DOHH2 (cell line): Measurements from ENCODE around the gene FOSB.

ENCODE experiments used
- H3F3A ChIP-seq: fragments of 200-600 bp; sonication (generic), shearing (Covaris generic); 2 replicates; pipeline ENCODE4 v1.6.0; 2016; ENCODE audit warnings: antibody characterized with exemption, mild to moderate bottlenecking; ENCODE audit not compliant: control insufficient read depth, insufficient read depth
- H3K27ac ChIP-seq: fragments of 200-600 bp; sonication (generic); 2 replicates; pipeline ENCODE4 v1.5.1; 2014; ENCODE audit warnings: low read depth, mild to moderate bottlenecking, low read length, moderate library complexity
- H3K27me3 ChIP-seq: fragments of 200-600 bp; sonication (generic); 2 replicates; pipeline ENCODE4 v1.6.1; 2014; ENCODE audit warnings: mild to moderate bottlenecking, low read length, mixed read lengths; ENCODE audit not compliant: control insufficient read depth
- H3K36me3 ChIP-seq: fragments of 200-600 bp; sonication (generic); 2 replicates; pipeline ENCODE4 v1.6.1; 2014; ENCODE audit warnings: mild to moderate bottlenecking, low read length, moderate library complexity, mixed read lengths; ENCODE audit not compliant: control insufficient read depth
- H3K4me1 ChIP-seq: fragments of 200-600 bp; sonication (generic); 2 replicates; pipeline ENCODE4 v1.6.1; 2014; ENCODE audit warnings: mild to moderate bottlenecking, low read length, mixed read lengths; ENCODE audit not compliant: control insufficient read depth
- H3K4me2 ChIP-seq: fragments of 200-600 bp; sonication (generic); 2 replicates; pipeline ENCODE4 v1.6.0; 2014; ENCODE audit warnings: mild to moderate bottlenecking, low read length, moderate library complexity
- H3K4me3 ChIP-seq: fragments of 200-600 bp; sonication (generic); 2 replicates; pipeline ENCODE4 v1.5.1; 2014; ENCODE audit warnings: mild to moderate bottlenecking, low read length, mixed read lengths
- H3K79me2 ChIP-seq: fragments of 200-600 bp; sonication (generic); 2 replicates; pipeline ENCODE4 v1.6.1; 2014; ENCODE audit warnings: mild to moderate bottlenecking, low read length, mixed read lengths; ENCODE audit not compliant: control insufficient read depth
- H3K9me2 ChIP-seq: fragments of 200-600 bp; sonication (generic); replicated peaks from 2 replicates; pipeline ENCODE4 v1.6.1; 2014; ENCODE audit warnings: mild to moderate bottlenecking, low read length, mixed read lengths; ENCODE audit not compliant: control insufficient read depth
- H3K9me3 ChIP-seq: fragments of 200-600 bp; sonication (generic); 2 replicates; pipeline ENCODE4 v1.6.1; 2014; ENCODE audit warnings: antibody characterized with exemption, low read length, mixed read lengths; ENCODE audit not compliant: control insufficient read depth, insufficient read depth
- H4K20me1 ChIP-seq: fragments of 200-600 bp; sonication (generic); 2 replicates; pipeline ENCODE4 v1.6.0; 2014; ENCODE audit warnings: low read depth, mild to moderate bottlenecking, antibody characterized with exemption, low read length, moderate library complexity; ENCODE audit not compliant: control insufficient read depth, insufficient read depth
- EZH2phosphoT487 ChIP-seq: fragments of 200-600 bp; sonication (generic); IDR thresholded peaks from 2 replicates; pipeline ENCODE4 v1.6.1; 2017; ENCODE audit warnings: borderline replicate concordance, mild to moderate bottlenecking, antibody characterized with exemption, low read length, moderate library complexity, mixed read lengths
- TF ChIP-seq, protein P1 (sequence below): fragments of 200-600 bp; sonication (generic); IDR thresholded peaks from one replicate; pipeline ENCODE4 v1.5.1; 2014; ENCODE audit warnings: antibody characterized with exemption, mild to moderate bottlenecking, low read depth, low read length; ENCODE audit not compliant: poor library complexity, severe bottlenecking

FOSB gene

DNA sequence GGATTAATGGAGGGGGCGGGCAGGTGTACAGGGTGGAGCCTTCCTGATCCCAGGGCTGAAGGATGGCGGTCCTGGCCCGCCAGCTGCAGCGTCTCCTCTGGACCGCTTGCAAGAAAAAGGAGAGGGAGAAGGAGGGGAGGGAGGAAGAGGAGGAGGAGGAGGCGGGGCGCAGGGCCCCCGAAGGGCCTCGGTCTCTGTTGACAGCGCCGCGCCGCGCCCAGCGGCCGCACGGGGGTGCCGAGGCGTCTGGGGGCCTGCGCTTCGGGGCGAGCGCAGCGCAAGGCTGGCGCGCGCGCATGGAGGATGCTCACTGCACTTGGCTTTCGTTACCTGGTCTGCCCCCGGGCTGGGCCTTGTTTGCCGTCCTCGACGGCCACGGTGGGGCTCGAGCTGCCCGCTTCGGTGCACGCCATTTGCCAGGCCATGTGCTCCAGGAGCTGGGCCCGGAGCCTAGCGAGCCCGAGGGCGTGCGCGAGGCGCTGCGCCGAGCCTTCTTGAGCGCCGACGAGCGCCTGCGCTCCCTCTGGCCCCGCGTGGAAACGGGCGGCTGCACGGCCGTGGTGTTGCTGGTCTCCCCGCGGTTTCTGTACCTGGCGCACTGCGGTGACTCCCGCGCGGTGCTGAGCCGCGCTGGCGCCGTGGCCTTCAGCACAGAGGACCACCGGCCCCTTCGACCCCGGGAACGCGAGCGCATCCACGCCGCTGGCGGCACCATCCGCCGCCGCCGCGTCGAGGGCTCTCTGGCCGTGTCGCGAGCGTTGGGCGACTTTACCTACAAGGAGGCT is 30.8 kb downstream of the FOSB start, which contains the start of gene PPM1N:
Gene PPM1N (plus strand): TSS at position 33 of the 785 bp plus-strand sequence. CDS start 30 bp downstream, at position 63.
- no peak for TF ChIP-seq EZH2phosphoT487
- TF ChIP-seq, protein P1, sequence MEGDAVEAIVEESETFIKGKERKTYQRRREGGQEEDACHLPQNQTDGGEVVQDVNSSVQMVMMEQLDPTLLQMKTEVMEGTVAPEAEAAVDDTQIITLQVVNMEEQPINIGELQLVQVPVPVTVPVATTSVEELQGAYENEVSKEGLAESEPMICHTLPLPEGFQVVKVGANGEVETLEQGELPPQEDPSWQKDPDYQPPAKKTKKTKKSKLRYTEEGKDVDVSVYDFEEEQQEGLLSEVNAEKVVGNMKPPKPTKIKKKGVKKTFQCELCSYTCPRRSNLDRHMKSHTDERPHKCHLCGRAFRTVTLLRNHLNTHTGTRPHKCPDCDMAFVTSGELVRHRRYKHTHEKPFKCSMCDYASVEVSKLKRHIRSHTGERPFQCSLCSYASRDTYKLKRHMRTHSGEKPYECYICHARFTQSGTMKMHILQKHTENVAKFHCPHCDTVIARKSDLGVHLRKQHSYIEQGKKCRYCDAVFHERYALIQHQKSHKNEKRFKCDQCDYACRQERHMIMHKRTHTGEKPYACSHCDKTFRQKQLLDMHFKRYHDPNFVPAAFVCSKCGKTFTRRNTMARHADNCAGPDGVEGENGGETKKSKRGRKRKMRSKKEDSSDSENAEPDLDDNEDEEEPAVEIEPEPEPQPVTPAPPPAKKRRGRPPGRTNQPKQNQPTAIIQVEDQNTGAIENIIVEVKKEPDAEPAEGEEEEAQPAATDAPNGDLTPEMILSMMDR, result peak; percentile 50
- Histone ChIP-seq H3K79me2 (no peaks in the 10 kb centered on the region), H3K4me2 (peak within 1 kb of the TSS; percentile 99), H3K9me3 (no peaks in the 10 kb centered on the region), H3K27ac (peak within 1 kb of the TSS; percentile 46), H3K36me3 (no peaks in the 10 kb centered on the region), H3F3A (peaks cover 12% of the 10 kb centered on the region), H3K4me1 (peaks cover 61% of the 10 kb centered on the region), H3K9me2 (no peaks in the 10 kb centered on the region), H4K20me1 (no peaks in the 10 kb centered on the region), H3K4me3 (peak within 1 kb of the TSS; percentile 84), H3K27me3 (peaks cover 21% of the 10 kb centered on the region)

DNA sequence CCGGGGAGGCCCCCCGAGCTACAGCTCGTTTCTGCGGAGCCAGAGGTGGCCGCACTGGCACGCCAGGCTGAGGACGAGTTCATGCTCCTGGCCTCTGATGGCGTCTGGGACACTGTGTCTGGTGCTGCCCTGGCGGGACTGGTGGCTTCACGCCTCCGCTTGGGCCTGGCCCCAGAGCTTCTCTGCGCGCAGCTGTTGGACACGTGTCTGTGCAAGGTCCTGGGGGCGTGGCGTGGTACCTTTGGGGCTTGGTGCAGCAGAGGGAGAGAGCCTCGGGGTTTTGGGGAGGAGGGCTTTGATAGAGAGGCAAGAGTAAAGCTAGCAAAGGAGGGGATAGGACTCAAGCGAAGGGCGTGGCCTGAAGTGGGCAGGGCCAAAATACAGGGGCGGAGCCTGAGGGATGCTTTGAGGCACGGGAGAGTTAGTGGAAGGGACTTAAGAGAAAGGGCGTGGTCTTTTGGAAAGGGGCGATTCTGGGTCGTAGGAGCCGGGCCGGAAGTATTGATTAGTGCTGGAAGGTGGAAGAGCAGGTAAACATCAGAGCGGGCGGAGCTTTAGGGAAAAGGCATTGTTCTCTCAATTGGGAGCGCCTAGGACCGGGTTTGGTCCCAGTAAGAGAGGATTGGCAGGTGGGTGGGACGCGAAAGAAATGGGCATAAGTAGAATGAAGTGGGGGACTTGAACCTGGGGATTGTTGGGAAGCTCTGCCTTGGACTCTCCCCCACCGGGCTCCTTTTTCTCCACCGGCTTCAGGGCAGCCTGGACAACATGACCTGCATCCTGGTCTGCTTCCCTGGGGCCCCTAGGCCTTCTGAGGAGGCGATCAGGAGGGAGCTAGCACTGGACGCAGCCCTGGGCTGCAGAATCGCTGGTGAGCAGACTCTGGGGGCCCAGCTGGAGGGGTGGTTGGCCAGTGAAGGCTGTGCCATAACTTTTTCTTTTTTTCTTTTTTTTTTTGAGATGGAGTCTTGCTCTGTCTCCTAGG is 31.7 kb downstream of the FOSB start:
- no peaks in the 10 kb centered on the region for H3K9me3 ChIP-seq
- H3K27ac ChIP-seq, result no peak overlapping the region
- H3K4me3 ChIP-seq, result peak overlapping the region; percentile 64
- no peaks in the 10 kb centered on the region for H3K36me3 ChIP-seq
- peaks cover 21% of the 10 kb centered on the region for H3K27me3 ChIP-seq
- peaks cover 54% of the 10 kb centered on the region for H3K4me1 ChIP-seq
- H3F3A ChIP-seq, result peaks cover 9% of the 10 kb centered on the region
- H3K9me2 ChIP-seq, result no peaks in the 10 kb centered on the region
- H3K4me2 ChIP-seq, result peak overlapping the region; percentile 99
- H4K20me1 ChIP-seq, result no peaks in the 10 kb centered on the region
- TF ChIP-seq, protein P1, result no peak
- TF ChIP-seq EZH2phosphoT487, result no peak
- H3K79me2 ChIP-seq, result no peaks in the 10 kb centered on the region

DNA sequence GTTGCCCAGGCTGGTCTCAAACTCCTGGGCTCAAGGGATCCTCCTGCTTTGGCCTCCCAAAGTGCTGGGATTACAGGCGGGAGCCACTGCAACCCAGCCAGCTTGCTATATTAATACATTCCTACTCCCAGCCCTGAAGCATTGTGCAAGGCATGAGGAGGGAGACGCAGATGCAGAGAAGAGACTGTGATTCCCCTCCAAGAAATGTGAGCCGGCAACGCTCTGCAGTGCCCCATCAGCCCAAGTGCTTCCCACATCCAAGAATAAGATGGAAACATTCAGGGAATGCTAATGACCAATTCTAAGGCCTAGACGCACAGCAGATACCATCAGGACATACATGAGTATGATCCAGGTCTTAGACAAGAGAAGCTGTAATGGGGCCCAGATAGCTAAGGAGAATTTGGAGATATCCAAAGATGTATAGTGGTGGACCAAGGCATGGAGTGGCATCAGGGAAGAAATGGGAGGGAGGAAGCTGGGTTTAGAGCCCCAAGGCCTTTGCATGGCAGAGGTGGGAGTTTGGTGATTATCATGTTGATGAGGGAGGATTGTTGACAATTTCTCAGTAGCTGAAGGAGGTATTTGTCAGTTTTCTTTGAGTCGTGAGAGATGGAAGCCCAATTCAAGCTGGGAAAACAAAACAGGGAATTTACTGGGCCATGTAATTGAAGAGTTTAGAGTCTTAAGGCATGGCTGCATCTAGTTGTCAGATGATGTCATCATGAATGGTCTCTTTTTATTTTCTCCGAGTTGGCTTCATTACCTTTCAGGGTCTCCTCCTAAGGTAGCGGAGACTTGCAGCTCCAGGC is 33.3 kb downstream of the FOSB start:
- H3K79me2 ChIP-seq, result no peaks in the 10 kb centered on the region
- H3K27me3 ChIP-seq, result peaks cover 5% of the 10 kb centered on the region
- no peaks in the 10 kb centered on the region for H4K20me1 ChIP-seq
- H3K9me2 ChIP-seq, result no peaks in the 10 kb centered on the region
- no peak overlapping the region for H3K27ac ChIP-seq
- no peak overlapping the region for H3K4me3 ChIP-seq
- H3K9me3 ChIP-seq, result no peaks in the 10 kb centered on the region
- no peak overlapping the region for H3K4me2 ChIP-seq
- H3F3A ChIP-seq, result peaks cover 5% of the 10 kb centered on the region
- peaks cover 59% of the 10 kb centered on the region for H3K4me1 ChIP-seq
- no peak for TF ChIP-seq EZH2phosphoT487
- TF ChIP-seq, protein P1, result no peak
- no peaks in the 10 kb centered on the region for H3K36me3 ChIP-seq
